ENCODE data around the gene RAB11FIP3.

- TF ChIP-seq CTCF (IDR thresholded peaks at IDR 0.05) (no peak), POLR2A (IDR thresholded peaks at IDR 0.05) (no peak)
These were observed 108.1 kb downstream of the RAB11FIP3 start for GRCh38 chr16:533391-534123.

Data from prostate gland (tissue), 2 donors.